NCI-H748 treated with DMSO at 0.1 percent for 48 hours (cell line): ENCODE measurements around the gene JUP.
"Not testable (repeated sequence)": the region's sequence is repeated elsewhere in the genome, so short reads cannot be mapped to it uniquely, and the experiment has no call there.

Experiments used
- DNase-seq: peaks from one replicate; lab custom pipeline; 2025; lab: John Stamatoyannopoulos, UW

The JUP gene

GRCh38 chr17:41781404-41782110 is 5.0 kb downstream of the JUP start:
- DNase-seq: no peak

- no peak for DNase-seq
Observed at GRCh38 chr17:41779954-41780353, 6.6 kb downstream of the JUP start.

GRCh38 chr17:41777574-41778188 is 8.8 kb downstream of the JUP start:
- DNase-seq: peak; percentile 48

- DNase-seq: no peak
Observed at GRCh38 chr17:41777157-41777573, 9.3 kb downstream of the JUP start.

- DNase-seq: not testable (repeated sequence)
Observed at GRCh38 chr17:41776262-41776900, 10.1 kb downstream of the JUP start.

- no peak for DNase-seq
Observed at GRCh38 chr17:41775394-41776226, 10.9 kb downstream of the JUP start.

- no peak for DNase-seq
Observed at GRCh38 chr17:41773731-41774193, 12.7 kb downstream of the JUP start.

GRCh38 chr17:41773190-41773588 is 13.3 kb downstream of the JUP start:
- DNase-seq: no peak

- no peak for DNase-seq
Observed at GRCh38 chr17:41772586-41773189, 13.8 kb downstream of the JUP start.

GRCh38 chr17:41772218-41772585 is 14.3 kb downstream of the JUP start:
- DNase-seq: no peak

GRCh38 chr17:41771389-41772206 is 14.9 kb downstream of the JUP start:
- DNase-seq: no peak

- DNase-seq: no peak
Observed at GRCh38 chr17:41769985-41770384, 16.5 kb downstream of the JUP start.

GRCh38 chr17:41769346-41769862 is 17.1 kb downstream of the JUP start:
- no peak for DNase-seq

- no peak for DNase-seq
Observed at GRCh38 chr17:41768682-41769288, 17.7 kb downstream of the JUP start.

GRCh38 chr17:41767324-41768042 is 19.0 kb downstream of the JUP start:
- no peak for DNase-seq

- no peak for DNase-seq
Observed at GRCh38 chr17:41766135-41766534, 20.4 kb downstream of the JUP start.

GRCh38 chr17:41763327-41763726 is 23.2 kb downstream of the JUP start:
- no peak for DNase-seq

- no peak for DNase-seq
Observed at GRCh38 chr17:41762841-41763240, 23.7 kb downstream of the JUP start.

- DNase-seq: no peak
Observed at GRCh38 chr17:41762391-41762790, 24.1 kb downstream of the JUP start.

- DNase-seq: no peak
Observed at GRCh38 chr17:41760878-41761277, 25.6 kb downstream of the JUP start.
